ENCODE data around the gene RAB11FIP3. TPM values are rescaled to one million over a fixed set of nuclear protein-coding genes. Genes with fewer than 3 reads are reported as not detected.

Gene RAB11FIP3
- polyA plus RNA-seq, 1 of the 3 experiments (the other 2 are of a cell fraction), result 24.8 TPM

- DNase-seq, result no peak
- H3F3A ChIP-seq (replicated peaks; ENCODE audit: insufficient read depth), result no peaks in the 10 kb centered on the region
- peaks cover 0 to 8% of the 10 kb centered on the region in 2 experiments for H3K36me3 ChIP-seq (replicated peaks in 1 of 2; ENCODE audit: control insufficient read depth in 1 of 2, insufficient read depth in 2 of 2, low read length in 1 of 2)
- H3K27me3 ChIP-seq (ENCODE audit: insufficient read depth), result no peaks in the 10 kb centered on the region
- H3K9ac ChIP-seq, result no peak overlapping the region
- H3K4me2 ChIP-seq, result no peak overlapping the region
- H3K9me2 ChIP-seq, result no peaks in the 10 kb centered on the region
- 0 out of 2 replicates have a peak, but pooled peaks cover 5% of the 10 kb centered on the region for H4K20me1 ChIP-seq (ENCODE audit: insufficient read depth)
- H3K4me1 ChIP-seq (ENCODE audit: control insufficient read depth in 1 of 2, insufficient read depth in 2 of 2, low read depth in 1 of 2, low read length in 1 of 2), result peaks cover 3 to 7% of the 10 kb centered on the region in 2 experiments; a peak in 1 of 4 replicates
- no peak overlapping the region for H2AFZ ChIP-seq (ENCODE audit: low read depth)
- POLR2A ChIA-PET, result interaction anchor here (0.6 kb wide), 1 partner anchor 43 kb away, joined by 4 read pairs; no protein-coding TSS in a partner anchor
- H3K4me3 ChIP-seq (ENCODE audit: low read depth in 2 of 2, low read length in 1 of 2), result no peak overlapping the region
- 96% methylated on average over 32 of the region's 32 CpGs for WGBS (ENCODE audit: low lambda C conversion rate)
- no peaks in the 10 kb centered on the region for H3K9me3 ChIP-seq
- no peak overlapping the region for H3K27ac ChIP-seq (ENCODE audit: low read depth in 2 of 2, low read length in 1 of 2)
- CTCF ChIA-PET, result interaction anchor here (1.5 kb wide), 1 partner anchor 14 kb away, joined by 3 read pairs; no protein-coding TSS in a partner anchor
- H3K79me2 ChIP-seq (ENCODE audit: insufficient read depth), result peaks cover 17% of the 10 kb centered on the region
- TF ChIP-seq MAX (IDR thresholded peaks at IDR 0.05; ENCODE audit: low read depth) (no peak), REST (IDR thresholded peaks at IDR 0.05; ENCODE audit: low read depth, low read length) (no peak), NFIC (IDR thresholded peaks at IDR 0.05; ENCODE audit: borderline replicate concordance) (no peak), FOXJ3 (CRISPR knock-in tag; IDR thresholded peaks at IDR 0.05) (no peak), NRF1 (IDR thresholded peaks at IDR 0.05; ENCODE audit: low read depth, low read length) (no peak), ELF1 (IDR thresholded peaks at IDR 0.05) (no peak), FOXM1 (IDR thresholded peaks at IDR 0.05; ENCODE audit: low read depth) (no peak), EZH2phosphoT487 (IDR thresholded peaks at IDR 0.05; ENCODE audit: borderline replicate concordance, low read depth) (no peak), POLR2AphosphoS5 (IDR thresholded peaks at IDR 0.05; ENCODE audit: low read depth, low read length) (no peak), SIN3A (IDR thresholded peaks at IDR 0.05; ENCODE audit: borderline replicate concordance, low read depth, low read length) (no peak), GATA2 (CRISPR knock-in tag; IDR thresholded peaks at IDR 0.05) (no peak)
- TF ChIP-seq, protein P1, sequence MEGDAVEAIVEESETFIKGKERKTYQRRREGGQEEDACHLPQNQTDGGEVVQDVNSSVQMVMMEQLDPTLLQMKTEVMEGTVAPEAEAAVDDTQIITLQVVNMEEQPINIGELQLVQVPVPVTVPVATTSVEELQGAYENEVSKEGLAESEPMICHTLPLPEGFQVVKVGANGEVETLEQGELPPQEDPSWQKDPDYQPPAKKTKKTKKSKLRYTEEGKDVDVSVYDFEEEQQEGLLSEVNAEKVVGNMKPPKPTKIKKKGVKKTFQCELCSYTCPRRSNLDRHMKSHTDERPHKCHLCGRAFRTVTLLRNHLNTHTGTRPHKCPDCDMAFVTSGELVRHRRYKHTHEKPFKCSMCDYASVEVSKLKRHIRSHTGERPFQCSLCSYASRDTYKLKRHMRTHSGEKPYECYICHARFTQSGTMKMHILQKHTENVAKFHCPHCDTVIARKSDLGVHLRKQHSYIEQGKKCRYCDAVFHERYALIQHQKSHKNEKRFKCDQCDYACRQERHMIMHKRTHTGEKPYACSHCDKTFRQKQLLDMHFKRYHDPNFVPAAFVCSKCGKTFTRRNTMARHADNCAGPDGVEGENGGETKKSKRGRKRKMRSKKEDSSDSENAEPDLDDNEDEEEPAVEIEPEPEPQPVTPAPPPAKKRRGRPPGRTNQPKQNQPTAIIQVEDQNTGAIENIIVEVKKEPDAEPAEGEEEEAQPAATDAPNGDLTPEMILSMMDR (IDR thresholded peaks at IDR 0.05), result no peak
Observed at GRCh38 chr16:473046-474043, 47.9 kb downstream of the RAB11FIP3 start.
